ENCODE measurements around the gene SUN3.

DNA sequence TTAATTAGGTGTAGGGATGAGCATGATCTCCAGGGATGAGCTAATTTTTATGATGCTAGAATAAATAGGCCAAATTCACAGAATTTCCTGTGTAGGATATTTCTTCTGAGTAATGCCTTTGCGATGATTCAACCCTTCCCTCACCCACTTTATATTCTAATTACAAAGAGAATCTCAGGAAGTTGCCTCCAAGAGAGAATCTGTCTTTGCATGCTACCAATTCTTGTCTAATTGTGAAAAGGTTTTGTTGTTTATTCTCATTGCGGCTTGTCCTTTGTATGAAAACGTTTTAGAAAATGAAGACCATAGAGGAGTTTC, 12.7 kb upstream of the SUN3 start:
- TF ChIP-seq, protein P1, sequence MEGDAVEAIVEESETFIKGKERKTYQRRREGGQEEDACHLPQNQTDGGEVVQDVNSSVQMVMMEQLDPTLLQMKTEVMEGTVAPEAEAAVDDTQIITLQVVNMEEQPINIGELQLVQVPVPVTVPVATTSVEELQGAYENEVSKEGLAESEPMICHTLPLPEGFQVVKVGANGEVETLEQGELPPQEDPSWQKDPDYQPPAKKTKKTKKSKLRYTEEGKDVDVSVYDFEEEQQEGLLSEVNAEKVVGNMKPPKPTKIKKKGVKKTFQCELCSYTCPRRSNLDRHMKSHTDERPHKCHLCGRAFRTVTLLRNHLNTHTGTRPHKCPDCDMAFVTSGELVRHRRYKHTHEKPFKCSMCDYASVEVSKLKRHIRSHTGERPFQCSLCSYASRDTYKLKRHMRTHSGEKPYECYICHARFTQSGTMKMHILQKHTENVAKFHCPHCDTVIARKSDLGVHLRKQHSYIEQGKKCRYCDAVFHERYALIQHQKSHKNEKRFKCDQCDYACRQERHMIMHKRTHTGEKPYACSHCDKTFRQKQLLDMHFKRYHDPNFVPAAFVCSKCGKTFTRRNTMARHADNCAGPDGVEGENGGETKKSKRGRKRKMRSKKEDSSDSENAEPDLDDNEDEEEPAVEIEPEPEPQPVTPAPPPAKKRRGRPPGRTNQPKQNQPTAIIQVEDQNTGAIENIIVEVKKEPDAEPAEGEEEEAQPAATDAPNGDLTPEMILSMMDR (IDR thresholded peaks at IDR 0.05; ENCODE audit: low read length): no peak
- TF ChIP-seq EZH2 (IDR thresholded peaks at IDR 0.05; ENCODE audit: borderline replicate concordance, low read length): no peak

All from OCI-LY1 (cell line).